ENCODE results near the gene LYL1. TPM values are rescaled to one million over a fixed set of nuclear protein-coding genes. Genes with fewer than 3 reads are reported as not detected.

The LYL1 gene
- total RNA-seq, 1 donor from 2014 or later = 4.0 TPM

DNA sequence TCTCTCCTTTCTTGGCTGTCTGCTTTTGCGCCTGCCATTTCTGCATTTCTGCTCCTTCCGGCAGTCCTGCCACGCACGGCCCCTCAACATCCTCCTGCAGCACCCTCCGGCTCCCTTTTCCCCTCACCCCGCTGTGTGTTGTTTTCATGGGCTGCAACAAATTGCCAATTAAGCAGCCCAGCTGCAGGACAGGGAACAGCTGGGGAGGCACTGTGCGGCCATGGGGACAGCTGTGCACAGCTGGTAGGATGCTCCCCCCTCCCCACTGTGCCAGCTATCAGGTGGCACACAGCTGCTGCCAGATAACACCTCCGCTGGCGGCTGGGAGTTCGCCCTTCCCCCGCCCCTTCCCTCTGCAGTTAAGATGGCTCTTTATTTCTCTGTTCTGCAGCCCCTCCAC, 25.4 kb downstream of the LYL1 start:
- TF ChIP-seq, protein P1, sequence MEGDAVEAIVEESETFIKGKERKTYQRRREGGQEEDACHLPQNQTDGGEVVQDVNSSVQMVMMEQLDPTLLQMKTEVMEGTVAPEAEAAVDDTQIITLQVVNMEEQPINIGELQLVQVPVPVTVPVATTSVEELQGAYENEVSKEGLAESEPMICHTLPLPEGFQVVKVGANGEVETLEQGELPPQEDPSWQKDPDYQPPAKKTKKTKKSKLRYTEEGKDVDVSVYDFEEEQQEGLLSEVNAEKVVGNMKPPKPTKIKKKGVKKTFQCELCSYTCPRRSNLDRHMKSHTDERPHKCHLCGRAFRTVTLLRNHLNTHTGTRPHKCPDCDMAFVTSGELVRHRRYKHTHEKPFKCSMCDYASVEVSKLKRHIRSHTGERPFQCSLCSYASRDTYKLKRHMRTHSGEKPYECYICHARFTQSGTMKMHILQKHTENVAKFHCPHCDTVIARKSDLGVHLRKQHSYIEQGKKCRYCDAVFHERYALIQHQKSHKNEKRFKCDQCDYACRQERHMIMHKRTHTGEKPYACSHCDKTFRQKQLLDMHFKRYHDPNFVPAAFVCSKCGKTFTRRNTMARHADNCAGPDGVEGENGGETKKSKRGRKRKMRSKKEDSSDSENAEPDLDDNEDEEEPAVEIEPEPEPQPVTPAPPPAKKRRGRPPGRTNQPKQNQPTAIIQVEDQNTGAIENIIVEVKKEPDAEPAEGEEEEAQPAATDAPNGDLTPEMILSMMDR (conservative IDR thresholded peaks at IDR 0.05; ENCODE audit: low read depth, low read length) = no peak
- H3K4me3 ChIP-seq (ENCODE audit: low read depth, low read length) = no peak overlapping the region
- DNase-seq (ENCODE audit: low read depth) = no peak

DNA sequence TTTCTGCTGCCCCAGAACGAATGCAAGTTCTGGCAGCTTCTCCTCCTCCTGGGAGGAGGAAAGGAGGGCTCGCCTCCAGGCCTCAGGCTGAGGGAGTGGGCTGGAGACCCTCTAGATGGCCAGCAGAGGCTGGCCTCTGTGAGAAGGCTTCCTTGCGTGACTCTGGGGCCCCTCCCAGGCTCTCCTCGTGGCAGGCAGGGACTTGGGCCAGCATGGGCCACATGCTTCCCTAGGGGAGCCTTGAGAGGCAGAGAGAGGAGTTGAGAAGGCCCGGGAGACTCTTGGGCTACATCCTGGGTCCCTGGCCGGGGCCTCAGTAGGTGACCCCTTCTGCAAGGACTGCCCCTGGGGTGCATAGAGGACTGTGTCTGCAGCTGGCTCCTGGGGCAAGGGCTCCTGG, 25.9 kb downstream of the LYL1 start:
- TF ChIP-seq, protein P1 (conservative IDR thresholded peaks at IDR 0.05; ENCODE audit: low read depth, low read length) = no peak
- no peak for DNase-seq (ENCODE audit: low read depth)
- no peak overlapping the region for H3K4me3 ChIP-seq (ENCODE audit: low read depth, low read length)

DNA sequence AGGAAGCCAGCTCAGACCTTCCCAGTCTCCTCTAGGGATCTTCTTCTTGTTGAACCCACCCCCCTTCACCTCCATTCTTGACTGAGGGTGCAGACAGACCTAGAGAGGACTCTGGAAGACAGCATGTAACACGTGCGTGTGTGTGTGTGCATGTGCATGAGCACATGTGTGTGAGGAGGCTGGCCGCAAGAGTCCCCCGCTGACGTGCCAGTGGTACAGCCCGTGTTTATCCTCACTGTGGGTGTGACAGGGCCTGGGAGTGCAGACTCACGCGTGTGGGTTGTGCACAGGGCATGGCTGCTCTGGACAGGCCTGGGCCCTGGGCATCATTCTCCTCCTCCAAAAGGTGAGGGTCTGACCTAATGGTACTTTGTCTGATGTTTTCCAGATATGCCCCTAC, 26.3 kb downstream of the LYL1 start:
- TF ChIP-seq, protein P1 (conservative IDR thresholded peaks at IDR 0.05; ENCODE audit: low read depth, low read length) = no peak
- H3K4me3 ChIP-seq (ENCODE audit: low read depth, low read length) = no peak overlapping the region
- no peak for DNase-seq (ENCODE audit: low read depth)

DNA sequence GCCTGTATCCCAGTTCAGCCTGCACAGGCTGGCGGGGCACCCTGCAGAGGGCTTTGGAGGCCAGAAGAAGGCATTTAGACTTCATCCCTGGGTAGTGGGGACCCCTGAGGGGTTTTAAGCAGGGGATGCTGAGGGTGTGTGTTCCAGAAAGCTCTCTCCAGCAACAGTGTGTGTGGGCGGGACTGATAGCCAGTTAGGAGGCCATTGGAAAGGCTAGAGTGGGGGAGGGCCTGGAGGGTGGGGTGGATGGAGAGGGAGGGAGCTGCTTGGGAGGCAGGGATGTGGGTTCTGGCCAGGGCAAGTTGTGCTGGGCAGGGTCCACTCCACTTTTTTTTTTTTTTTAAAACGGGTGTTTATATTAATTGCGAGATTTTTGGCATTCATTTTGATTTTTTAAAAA, 28.3 kb downstream of the LYL1 start:
- TF ChIP-seq, protein P1 (conservative IDR thresholded peaks at IDR 0.05; ENCODE audit: low read depth, low read length) = no peak
- H3K4me3 ChIP-seq (ENCODE audit: low read depth, low read length) = no peak overlapping the region
- DNase-seq (ENCODE audit: low read depth) = no peak

DNA sequence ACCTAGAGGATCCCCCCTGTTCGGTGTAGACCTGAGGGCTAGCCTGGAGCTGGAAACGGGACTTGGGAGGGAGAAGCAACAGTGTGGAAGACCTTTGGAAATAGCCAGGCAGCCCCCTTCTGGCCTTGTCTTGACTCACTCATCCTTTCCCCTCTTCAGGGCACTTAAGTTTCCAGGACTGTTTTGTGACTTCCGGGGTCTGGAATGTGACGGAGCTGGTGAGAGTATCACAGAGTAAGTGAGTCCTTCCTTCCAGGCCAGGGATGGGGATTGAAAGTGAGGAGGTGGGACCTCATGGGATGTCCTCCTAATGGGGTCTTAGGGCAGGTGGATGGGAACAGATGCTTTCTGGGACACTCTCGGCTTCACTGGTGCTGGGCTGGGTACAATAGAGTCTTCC, 29.4 kb downstream of the LYL1 start:
- no peak for DNase-seq (ENCODE audit: low read depth)
- TF ChIP-seq, protein P1 (conservative IDR thresholded peaks at IDR 0.05; ENCODE audit: low read depth, low read length) = no peak
- H3K4me3 ChIP-seq (ENCODE audit: low read depth, low read length) = no peak overlapping the region

DNA sequence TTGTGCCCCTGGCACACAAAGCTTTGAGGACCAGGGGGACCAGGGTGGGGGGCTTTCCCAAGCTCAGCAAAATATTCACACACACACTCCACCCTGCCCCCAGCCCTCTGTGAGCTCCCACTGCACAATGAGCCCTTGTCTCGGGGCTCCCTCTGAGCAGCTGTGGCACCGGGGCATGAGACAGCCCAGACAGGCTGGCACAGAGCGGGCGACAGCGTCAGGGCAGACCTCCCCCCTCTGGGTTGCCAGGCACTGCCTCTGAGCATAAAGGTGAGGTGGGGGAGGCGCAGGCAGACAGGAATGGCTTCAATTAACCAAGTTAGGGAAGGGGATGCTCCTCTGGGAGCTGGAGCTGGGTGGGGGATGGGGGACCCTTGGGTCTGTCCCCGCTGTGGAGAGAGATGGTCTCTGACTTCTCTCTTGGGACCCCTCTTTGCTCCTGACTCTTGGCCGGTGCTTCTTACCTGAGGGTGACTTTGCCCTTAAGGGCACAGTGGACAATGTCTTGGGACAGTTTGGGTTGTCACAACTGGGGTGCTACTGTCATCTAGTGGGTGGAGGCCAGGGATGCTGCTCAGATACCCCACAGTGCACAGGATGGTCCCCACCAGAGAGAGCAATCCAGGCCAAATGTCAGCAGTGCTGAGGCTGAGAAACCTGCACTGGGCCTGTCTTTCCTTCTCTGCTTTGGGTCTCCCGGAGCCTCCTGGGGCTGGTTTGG, 30.3 kb downstream of the LYL1 start:
- no peak overlapping the region for H3K4me3 ChIP-seq (ENCODE audit: low read depth, low read length)
- TF ChIP-seq, protein P1 (conservative IDR thresholded peaks at IDR 0.05; ENCODE audit: low read depth, low read length) = no peak
- DNase-seq (ENCODE audit: low read depth) = no peak
